ENCODE data around the gene ALPG. TPM values are rescaled to one million over a fixed set of nuclear protein-coding genes. Genes with fewer than 3 reads are reported as not detected.

Gene ALPG
- total RNA-seq, 1 experiment from 2014 or later = 0.10 TPM

GRCh38 chr2:232377841-232378734 lies 28.6 kb upstream of the ALPG start:
- BruUV-seq (replicated peaks) = no TSS peak
- no peak for DNase-seq (ENCODE audit: low read depth, low spot score)
- Histone ChIP-seq H4K20me1 (ENCODE audit: insufficient read depth) (no peaks in the 10 kb centered on the region), H3K36me3 (ENCODE audit: control insufficient read depth in 1 of 2, insufficient read depth in 2 of 2, low read length in 2 of 2) (no peaks in the 10 kb centered on the region), H3K4me1 (ENCODE audit: control insufficient read depth in 1 of 2, insufficient read depth in 2 of 2, low read length in 2 of 2) (peaks cover 3 to 10% of the 10 kb centered on the region in 2 experiments; a peak in 3 of 4 replicates), H3K9me2 (ENCODE audit: insufficient read depth) (no peaks in the 10 kb centered on the region), H3K27ac (ENCODE audit: low read depth, low read length) (no peak overlapping the region), H3K9me3 (ENCODE audit: control insufficient read depth in 1 of 2, insufficient read depth in 1 of 2, low read depth in 1 of 2, low read length in 2 of 2) (no peaks in the 10 kb centered on the region), H3K79me2 (ENCODE audit: insufficient read depth, low read length) (no peaks in the 10 kb centered on the region), H3K4me2 (ENCODE audit: low read length) (peak overlapping the region; percentile 32), H3K4me3 (replicated peaks in 1 of 2; ENCODE audit: low read depth in 1 of 2, low read length in 2 of 2) (no peak overlapping the region), H3K27me3 (ENCODE audit: insufficient read depth, low read length) (no peaks in the 10 kb centered on the region), H3K9ac (ENCODE audit: low read length) (no peak overlapping the region), H2AFZ (ENCODE audit: low read depth, low read length, poor library complexity, severe bottlenecking) (no peak overlapping the region)
- peak; percentile 55 for ATAC-seq
- ChIA-PET CTCF (no interaction called here), RAD21 (ENCODE audit: low non-redundant PET in 1 of 2, low total read pairs in 2 of 2, uncharacterized antibody in 2 of 2, unreplicated experiment in 2 of 2) (interaction anchor here in 1 of 2 experiments (0.7 kb wide), 1 partner anchor 475 kb away, joined by 4 read pairs; no protein-coding TSS in a partner anchor), POLR2A (no interaction called here)
- intact Hi-C loops (cut with micrococcal nuclease) = no loop called here
- TF ChIP-seq YY1 (IDR thresholded peaks at IDR 0.05; ENCODE audit: extremely low read depth, insufficient replicate concordance, low read depth, low read length) = no peak
- TF ChIP-seq CTCF (IDR thresholded peaks at IDR 0.05 in 2 of 3, conservative IDR thresholded peaks at IDR 0.05 in 1 of 3; ENCODE audit: borderline replicate concordance in 1 of 3, insufficient read depth in 1 of 3, low read depth in 2 of 3, low read length in 2 of 3) = no peak
- TF ChIP-seq TCF7L2 (IDR thresholded peaks at IDR 0.05; ENCODE audit: borderline replicate concordance, extremely low read depth, insufficient read depth, insufficient read length) = no peak
- no peak for TF ChIP-seq REST (IDR thresholded peaks at IDR 0.05; ENCODE audit: low read depth)
- no peak for TF ChIP-seq EZH2 (IDR thresholded peaks at IDR 0.05)
- no peak for TF ChIP-seq RAD21 (IDR thresholded peaks at IDR 0.05; ENCODE audit: low read depth)
- TF ChIP-seq ATF3 (IDR thresholded peaks at IDR 0.05) = no peak
- no peak for TF ChIP-seq EZH2phosphoT487 (IDR thresholded peaks at IDR 0.05; ENCODE audit: borderline replicate concordance)
- no peak for TF ChIP-seq SIN3A (IDR thresholded peaks at IDR 0.05; ENCODE audit: low read depth)
- no peak for TF ChIP-seq FOSL1 (IDR thresholded peaks at IDR 0.05; ENCODE audit: low read depth)
- no peak for TF ChIP-seq JUND (IDR thresholded peaks at IDR 0.05)
- TF ChIP-seq MAX (IDR thresholded peaks at IDR 0.05) = no peak
- no peak for TF ChIP-seq SRF (IDR thresholded peaks at IDR 0.05; ENCODE audit: low read depth)
- no peak for TF ChIP-seq POLR2AphosphoS5 (IDR thresholded peaks at IDR 0.05; ENCODE audit: low read depth, low read length)
- no peak for TF ChIP-seq ZFX (IDR thresholded peaks at IDR 0.05)
- TF ChIP-seq ZBTB33 (IDR thresholded peaks at IDR 0.05; ENCODE audit: extremely low read depth, insufficient replicate concordance, low read length) = no peak
- no peak for TF ChIP-seq CBX3 (IDR thresholded peaks at IDR 0.05; ENCODE audit: low read depth)
- TF ChIP-seq ZNF274 (IDR thresholded peaks at IDR 0.05; ENCODE audit: low read depth, low read length) = no peak
- TF ChIP-seq SP1 (IDR thresholded peaks at IDR 0.05; ENCODE audit: low read depth) = no peak

Measured in HCT116 (cell line).